HepG2 (cell line): Measurements from ENCODE around the gene SAP25. TPM values are rescaled to one million over a fixed set of nuclear protein-coding genes. Genes with fewer than 3 reads are reported as not detected.

Experiments used
- ATAC-seq: fragments of 200-7000 bp; cut with Tn5 transposase; 3 replicates; pipeline ENCODE4 v1.9.1; 2020; ENCODE audit warnings: mild to moderate bottlenecking, moderate library complexity
- BruUV-seq: library from RNA; stranded (reverse); fragments of 400-500 nt; replicated peaks from 2 replicates; lab custom pipeline; 2021; lab: Mats Ljungman, UMichigan
- CTCF ChIA-PET: fragments of 300-600 bp; formaldehyde crosslinking; extraction: SDS; loops from one replicate; lab custom pipeline; 2021; ENCODE audit warnings: low total read pairs, inconsistent platforms, low intra/inter-chr PET ratio; lab: Yijun Ruan, JAX
- POLR2A ChIA-PET: fragments of 350-600 bp; sonication (Branson Sonifier 250); formaldehyde crosslinking; loops from one replicate; lab custom pipeline; 2020; ENCODE audit warnings: antibody characterized with exemption, inconsistent platforms; lab: Yijun Ruan, JAX
- DNase-seq: peaks from one replicate; pipeline ENCODE4 v3.0.0-alpha.2; 2015; ENCODE audit warnings: low spot score
- FAIRE-seq: peaks from 3 replicates; lab custom pipeline; 2011; peaks lifted over from hg19 to GRCh38; lab: Jason Lieb, UNC
- H2AFZ ChIP-seq: one replicate; pipeline ENCODE4 v1.6.1; 2011; ENCODE audit warnings: low read length, inconsistent platforms
- H3K27ac ChIP-seq: fragments of 300-600 bp; 3 replicates; pipeline ENCODE4 v1.8.0; 2011; ENCODE audit warnings: mixed run types, mild to moderate bottlenecking, mixed read lengths, low read length, inconsistent platforms; ENCODE audit not compliant: insufficient read depth; ENCODE audit errors: extremely low read length
- H3K27me3 ChIP-seq, 2 experiments: fragments of 200-600 bp in 1 of 2; 2 replicates in 1 of 2; 3 replicates in 1 of 2; pipeline versions ENCODE4 v1.6.0 to v1.8.0; 2011; ENCODE audit warnings: low read length in 2 of 2, mild to moderate bottlenecking in 2 of 2, moderate library complexity in 2 of 2, inconsistent platforms in 1 of 2; ENCODE audit not compliant: insufficient read depth in 2 of 2, control insufficient read depth in 1 of 2
- H3K36me3 ChIP-seq, 2 experiments: fragments of 200-600 bp in 1 of 2; replicated peaks in 1 of 2; 2 replicates in 1 of 2; 3 replicates in 1 of 2; pipeline versions ENCODE4 v1.5.1 to v1.8.0; 2011; ENCODE audit warnings: low read length in 2 of 2, inconsistent platforms in 1 of 2; ENCODE audit not compliant: insufficient read depth in 2 of 2, control insufficient read depth in 1 of 2
- H3K4me1 ChIP-seq: 2 replicates; pipeline ENCODE4 v1.5.1; 2012; ENCODE audit warnings: low read length, inconsistent platforms; ENCODE audit not compliant: insufficient read depth
- H3K4me2 ChIP-seq: 2 replicates; pipeline ENCODE4 v1.6.0; 2011; ENCODE audit warnings: low read depth, low read length, inconsistent platforms
- H3K4me3 ChIP-seq, 3 experiments: fragments of 200-600 bp in 1 of 3; sonication (generic), shearing (Covaris generic) in 1 of 3; replicated peaks in 1 of 3; 2 replicates each; pipeline ENCODE4 v1.5.1; 2011 to 2016; ENCODE audit warnings: low read length in 3 of 3, inconsistent platforms in 2 of 3, low read depth in 2 of 3, mild to moderate bottlenecking in 2 of 3, control low read depth in 1 of 3, mixed read lengths in 1 of 3; ENCODE audit not compliant: insufficient read depth in 1 of 3
- H3K79me2 ChIP-seq: one replicate; pipeline ENCODE4 v1.6.1; 2011; ENCODE audit warnings: low read length, inconsistent platforms; ENCODE audit not compliant: insufficient read depth
- H3K9ac ChIP-seq: 2 replicates; pipeline ENCODE4 v1.6.0; 2011; ENCODE audit warnings: mild to moderate bottlenecking, low read depth, low read length, inconsistent platforms; ENCODE audit not compliant: insufficient read depth
- H3K9me3 ChIP-seq: 2 replicates; pipeline ENCODE4 v1.5.1; 2012; ENCODE audit warnings: mild to moderate bottlenecking, low read length
- H4K20me1 ChIP-seq: 2 replicates; pipeline ENCODE4 v1.6.0; 2011; ENCODE audit warnings: inconsistent platforms, mild to moderate bottlenecking, low read length, moderate library complexity; ENCODE audit not compliant: insufficient read depth
- ARID4A ChIP-seq: sonication (generic); formaldehyde crosslinking; IDR thresholded peaks from 2 replicates; pipeline ENCODE4 v1.5.0; 2020; ENCODE audit warnings: mild to moderate bottlenecking, missing genetic modification reagents, borderline replicate concordance
- CENPX ChIP-seq: sonication (generic); formaldehyde crosslinking; IDR thresholded peaks from 2 replicates; pipeline ENCODE4 v1.9.0; 2021; ENCODE audit warnings: mild to moderate bottlenecking, missing genetic modification reagents, moderate library complexity
- KDM2A ChIP-seq: sonication (generic); formaldehyde crosslinking; IDR thresholded peaks from 2 replicates; pipeline ENCODE4 v1.4.0; 2020; ENCODE audit warnings: low read depth, missing genetic modification reagents, borderline replicate concordance
- PCBP2 ChIP-seq: fragments of 200-400 bp; formaldehyde crosslinking; optimal IDR thresholded peaks from 2 replicates; pipeline ENCODE3; 2018; ENCODE audit warnings: low read length, low read depth; ENCODE audit not compliant: poor library complexity, severe bottlenecking
- RNF2 ChIP-seq: fragments of 450-650 bp; conservative IDR thresholded peaks from 2 replicates; pipeline ENCODE4 v1.6.1; 2016; ENCODE audit warnings: low read depth
- SNAPC4 ChIP-seq: sonication (generic); formaldehyde crosslinking; IDR thresholded peaks from 2 replicates; pipeline ENCODE4 v1.4.0; 2020; ENCODE audit warnings: mild to moderate bottlenecking, missing genetic modification reagents
- TEAD3 ChIP-seq: optimal IDR thresholded peaks from 2 replicates; pipeline ENCODE3; 2016; ENCODE audit warnings: borderline replicate concordance
- ZBTB4 ChIP-seq: sonication (generic); formaldehyde crosslinking; IDR thresholded peaks from 2 replicates; pipeline ENCODE4 v1.4.0; 2020; ENCODE audit warnings: missing genetic modification reagents, mild to moderate bottlenecking, borderline replicate concordance
- ZIK1 ChIP-seq: sonication (generic); formaldehyde crosslinking; IDR thresholded peaks from 2 replicates; pipeline ENCODE4 v1.5.0; 2020; ENCODE audit warnings: mild to moderate bottlenecking, low read depth, missing genetic modification reagents, borderline replicate concordance
- ZNF335 ChIP-seq: sonication (generic); formaldehyde crosslinking; IDR thresholded peaks from 2 replicates; pipeline ENCODE4 v1.4.0; 2020; ENCODE audit warnings: missing genetic modification reagents
- WGBS: methylation state at CpG from one replicate; pipeline ENCODE4 v1.1.6; 2017; ENCODE audit warnings: low lambda C conversion rate; 5-methylcytosine and 5-hydroxymethylcytosine counted together
- in situ Hi-C: cut with HindIII; loops from 2 replicates; pipeline ENCODE4 v1.10.0; 2017; ENCODE audit warnings: low pct_unique_long_range_greater_than_20kb; ENCODE audit not compliant: extremely low pct_ligation_motif_present
- intact Hi-C: fragments of 100-400 bp; cut with micrococcal nuclease; formaldehyde crosslinking; loops from one replicate; pipeline ENCODE4 v1.10.0; 2022; ENCODE audit not compliant: unreplicated experiment
- polyA plus RNA-seq, 8 experiments: library from polyadenylated mRNA; depleted of rRNA in 3 of 8; stranded (reverse) in 7 of 8; unstranded in 1 of 8; fragments of >200 nt; fragmentation: Illumina TruSeq in 4 of 8; extraction: Trizol in 4 of 8; gene quantifications; 2 replicates each; pipeline versions ENCODE4 v1.2.1 to v1.2.3, GENCODE V29; 2011 to 2016; ENCODE audit warnings: low read depth in 4 of 8, missing spikeins in 1 of 8, mixed read lengths in 1 of 8; ENCODE audit not compliant: insufficient read depth in 1 of 8
- total RNA-seq, 5 experiments: library from RNA; depleted of rRNA; stranded (reverse); fragments of >200 nt; fragmentation: Illumina TruSeq; extraction: Trizol; gene quantifications; 2 replicates each; pipeline ENCODE4 v1.2.3, GENCODE V29; 2016; ENCODE audit warnings: low read depth in 1 of 5

Gene SAP25
- total and polyA plus RNA-seq, 2 of the 13 experiments (the other 11 are each of a cell fraction or from before 2014, with no cell fraction given) = 0.15 to 0.20 TPM

- intact Hi-C loops = no loop called here
- no peak overlapping the region for H3K4me2 ChIP-seq
- H3K79me2 ChIP-seq = no peaks in the 10 kb centered on the region
- WGBS = 93% methylated on average over 14 of the region's 14 CpGs
- no peak overlapping the region for H2AFZ ChIP-seq
- ChIA-PET CTCF (no interaction called here), POLR2A (no interaction called here)
- H3K27me3 ChIP-seq = no peaks in the 10 kb centered on the region
- H3K4me1 ChIP-seq = peaks cover 60% of the 10 kb centered on the region
- H3K27ac ChIP-seq = no peak overlapping the region
- no peaks in the 10 kb centered on the region for H3K36me3 ChIP-seq
- FAIRE-seq (no peak), DNase-seq (no peak), ATAC-seq (no peak)
- TF ChIP-seq CENPX = no peak
- TF ChIP-seq PCBP2 = no peak
- TF ChIP-seq TEAD3 (CRISPR knock-in tag) = no peak
- no peak for TF ChIP-seq ARID4A (CRISPR knock-in tag)
- TF ChIP-seq ZIK1 (CRISPR knock-in tag) = no peak
- TF ChIP-seq ZBTB4 (CRISPR knock-in tag) = no peak
- TF ChIP-seq ZNF335 = no peak
- no peak for TF ChIP-seq KDM2A (CRISPR knock-in tag)
- no peak for TF ChIP-seq SNAPC4
- no peak for TF ChIP-seq RNF2
- in situ Hi-C loops = no loop called here
- H3K9me3 ChIP-seq = no peaks in the 10 kb centered on the region
- H3K9ac ChIP-seq = no peak overlapping the region
- H3K4me3 ChIP-seq = no peak overlapping the region
- no peaks in the 10 kb centered on the region for H4K20me1 ChIP-seq
- BruUV-seq = no TSS peak
Measured at GRCh38 chr7:100532165-100533022, 41.3 kb downstream of the SAP25 start.
